ENCODE results near the gene HCAR3. TPM values are rescaled to one million over a fixed set of nuclear protein-coding genes. Genes with fewer than 3 reads are reported as not detected.

Gene HCAR3
- total RNA-seq, 1 experiment from 2014 or later = not detected

DNA sequence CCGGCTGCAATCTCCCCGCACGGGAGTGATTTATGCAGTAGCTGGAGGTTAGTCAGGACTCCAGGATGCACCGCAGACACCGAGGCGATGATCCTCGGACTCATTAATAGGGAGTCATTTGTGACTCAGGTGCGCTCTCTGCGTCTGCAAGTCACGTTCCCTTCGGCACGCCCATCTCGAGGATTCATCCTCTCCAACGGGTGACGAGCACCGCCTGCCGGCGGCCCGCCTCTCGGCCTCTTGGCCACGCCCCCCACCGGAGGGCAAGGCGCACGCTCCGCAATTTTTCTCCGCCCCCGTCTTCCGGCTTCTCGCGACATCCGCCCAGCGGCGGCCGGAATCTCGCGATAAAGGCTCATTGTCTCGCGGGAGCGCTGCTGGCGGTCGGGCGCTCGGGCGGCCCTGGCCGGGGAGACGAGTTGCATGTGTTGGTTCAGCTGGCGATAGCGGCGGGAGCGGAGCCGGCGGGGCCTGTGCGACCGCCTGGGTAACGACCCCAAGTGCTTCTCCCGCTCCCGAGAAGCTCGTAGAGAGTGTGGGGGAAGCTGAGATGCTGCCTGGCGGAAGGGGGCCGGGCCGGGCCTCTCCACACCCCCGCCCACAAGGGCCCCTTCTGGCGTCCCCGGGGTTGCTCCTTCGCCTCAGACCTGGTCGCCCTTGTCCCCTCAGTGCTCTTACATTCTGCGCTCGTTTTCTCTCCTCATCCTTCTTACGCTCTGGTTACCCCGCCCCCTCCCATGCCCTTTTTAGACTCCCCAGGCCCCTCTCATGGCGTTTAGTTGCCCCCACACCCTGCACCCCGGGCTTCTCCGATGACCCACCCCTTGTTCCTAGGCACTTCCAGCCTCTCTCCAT lies 36.1 kb upstream of the HCAR3 start, which contains the start of gene DENR (continued):
- TF ChIP-seq, protein P1, sequence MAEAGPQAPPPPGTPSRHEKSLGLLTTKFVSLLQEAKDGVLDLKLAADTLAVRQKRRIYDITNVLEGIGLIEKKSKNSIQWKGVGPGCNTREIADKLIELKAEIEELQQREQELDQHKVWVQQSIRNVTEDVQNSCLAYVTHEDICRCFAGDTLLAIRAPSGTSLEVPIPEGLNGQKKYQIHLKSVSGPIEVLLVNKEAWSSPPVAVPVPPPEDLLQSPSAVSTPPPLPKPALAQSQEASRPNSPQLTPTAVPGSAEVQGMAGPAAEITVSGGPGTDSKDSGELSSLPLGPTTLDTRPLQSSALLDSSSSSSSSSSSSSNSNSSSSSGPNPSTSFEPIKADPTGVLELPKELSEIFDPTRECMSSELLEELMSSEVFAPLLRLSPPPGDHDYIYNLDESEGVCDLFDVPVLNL (CRISPR knock-in tag; IDR thresholded peaks at IDR 0.05; ENCODE audit: borderline replicate concordance, low read depth) = no peak
- TF ChIP-seq, protein P2, sequence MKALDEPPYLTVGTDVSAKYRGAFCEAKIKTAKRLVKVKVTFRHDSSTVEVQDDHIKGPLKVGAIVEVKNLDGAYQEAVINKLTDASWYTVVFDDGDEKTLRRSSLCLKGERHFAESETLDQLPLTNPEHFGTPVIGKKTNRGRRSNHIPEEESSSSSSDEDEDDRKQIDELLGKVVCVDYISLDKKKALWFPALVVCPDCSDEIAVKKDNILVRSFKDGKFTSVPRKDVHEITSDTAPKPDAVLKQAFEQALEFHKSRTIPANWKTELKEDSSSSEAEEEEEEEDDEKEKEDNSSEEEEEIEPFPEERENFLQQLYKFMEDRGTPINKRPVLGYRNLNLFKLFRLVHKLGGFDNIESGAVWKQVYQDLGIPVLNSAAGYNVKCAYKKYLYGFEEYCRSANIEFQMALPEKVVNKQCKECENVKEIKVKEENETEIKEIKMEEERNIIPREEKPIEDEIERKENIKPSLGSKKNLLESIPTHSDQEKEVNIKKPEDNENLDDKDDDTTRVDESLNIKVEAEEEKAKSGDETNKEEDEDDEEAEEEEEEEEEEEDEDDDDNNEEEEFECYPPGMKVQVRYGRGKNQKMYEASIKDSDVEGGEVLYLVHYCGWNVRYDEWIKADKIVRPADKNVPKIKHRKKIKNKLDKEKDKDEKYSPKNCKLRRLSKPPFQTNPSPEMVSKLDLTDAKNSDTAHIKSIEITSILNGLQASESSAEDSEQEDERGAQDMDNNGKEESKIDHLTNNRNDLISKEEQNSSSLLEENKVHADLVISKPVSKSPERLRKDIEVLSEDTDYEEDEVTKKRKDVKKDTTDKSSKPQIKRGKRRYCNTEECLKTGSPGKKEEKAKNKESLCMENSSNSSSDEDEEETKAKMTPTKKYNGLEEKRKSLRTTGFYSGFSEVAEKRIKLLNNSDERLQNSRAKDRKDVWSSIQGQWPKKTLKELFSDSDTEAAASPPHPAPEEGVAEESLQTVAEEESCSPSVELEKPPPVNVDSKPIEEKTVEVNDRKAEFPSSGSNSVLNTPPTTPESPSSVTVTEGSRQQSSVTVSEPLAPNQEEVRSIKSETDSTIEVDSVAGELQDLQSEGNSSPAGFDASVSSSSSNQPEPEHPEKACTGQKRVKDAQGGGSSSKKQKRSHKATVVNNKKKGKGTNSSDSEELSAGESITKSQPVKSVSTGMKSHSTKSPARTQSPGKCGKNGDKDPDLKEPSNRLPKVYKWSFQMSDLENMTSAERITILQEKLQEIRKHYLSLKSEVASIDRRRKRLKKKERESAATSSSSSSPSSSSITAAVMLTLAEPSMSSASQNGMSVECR (CRISPR knock-in tag; IDR thresholded peaks at IDR 0.05; ENCODE audit: borderline replicate concordance) = peak; percentile 80; the same call in 1 of the 2 replicates
- no peak for TF ChIP-seq ZNF671 (CRISPR knock-in tag; IDR thresholded peaks at IDR 0.05)
- TF ChIP-seq NFYB (CRISPR knock-in tag; conservative IDR thresholded peaks at IDR 0.05; ENCODE audit: low read depth) = no peak
- TF ChIP-seq, protein P3, sequence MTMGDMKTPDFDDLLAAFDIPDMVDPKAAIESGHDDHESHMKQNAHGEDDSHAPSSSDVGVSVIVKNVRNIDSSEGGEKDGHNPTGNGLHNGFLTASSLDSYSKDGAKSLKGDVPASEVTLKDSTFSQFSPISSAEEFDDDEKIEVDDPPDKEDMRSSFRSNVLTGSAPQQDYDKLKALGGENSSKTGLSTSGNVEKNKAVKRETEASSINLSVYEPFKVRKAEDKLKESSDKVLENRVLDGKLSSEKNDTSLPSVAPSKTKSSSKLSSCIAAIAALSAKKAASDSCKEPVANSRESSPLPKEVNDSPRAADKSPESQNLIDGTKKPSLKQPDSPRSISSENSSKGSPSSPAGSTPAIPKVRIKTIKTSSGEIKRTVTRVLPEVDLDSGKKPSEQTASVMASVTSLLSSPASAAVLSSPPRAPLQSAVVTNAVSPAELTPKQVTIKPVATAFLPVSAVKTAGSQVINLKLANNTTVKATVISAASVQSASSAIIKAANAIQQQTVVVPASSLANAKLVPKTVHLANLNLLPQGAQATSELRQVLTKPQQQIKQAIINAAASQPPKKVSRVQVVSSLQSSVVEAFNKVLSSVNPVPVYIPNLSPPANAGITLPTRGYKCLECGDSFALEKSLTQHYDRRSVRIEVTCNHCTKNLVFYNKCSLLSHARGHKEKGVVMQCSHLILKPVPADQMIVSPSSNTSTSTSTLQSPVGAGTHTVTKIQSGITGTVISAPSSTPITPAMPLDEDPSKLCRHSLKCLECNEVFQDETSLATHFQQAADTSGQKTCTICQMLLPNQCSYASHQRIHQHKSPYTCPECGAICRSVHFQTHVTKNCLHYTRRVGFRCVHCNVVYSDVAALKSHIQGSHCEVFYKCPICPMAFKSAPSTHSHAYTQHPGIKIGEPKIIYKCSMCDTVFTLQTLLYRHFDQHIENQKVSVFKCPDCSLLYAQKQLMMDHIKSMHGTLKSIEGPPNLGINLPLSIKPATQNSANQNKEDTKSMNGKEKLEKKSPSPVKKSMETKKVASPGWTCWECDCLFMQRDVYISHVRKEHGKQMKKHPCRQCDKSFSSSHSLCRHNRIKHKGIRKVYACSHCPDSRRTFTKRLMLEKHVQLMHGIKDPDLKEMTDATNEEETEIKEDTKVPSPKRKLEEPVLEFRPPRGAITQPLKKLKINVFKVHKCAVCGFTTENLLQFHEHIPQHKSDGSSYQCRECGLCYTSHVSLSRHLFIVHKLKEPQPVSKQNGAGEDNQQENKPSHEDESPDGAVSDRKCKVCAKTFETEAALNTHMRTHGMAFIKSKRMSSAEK (CRISPR knock-in tag; IDR thresholded peaks at IDR 0.05; ENCODE audit: borderline replicate concordance) = no peak
- 0 out of 2 replicates have a peak, but pooled peaks have one; percentile 12 for TF ChIP-seq HMGA2 (CRISPR knock-in tag; IDR thresholded peaks at IDR 0.05)
- TF ChIP-seq, protein P4, sequence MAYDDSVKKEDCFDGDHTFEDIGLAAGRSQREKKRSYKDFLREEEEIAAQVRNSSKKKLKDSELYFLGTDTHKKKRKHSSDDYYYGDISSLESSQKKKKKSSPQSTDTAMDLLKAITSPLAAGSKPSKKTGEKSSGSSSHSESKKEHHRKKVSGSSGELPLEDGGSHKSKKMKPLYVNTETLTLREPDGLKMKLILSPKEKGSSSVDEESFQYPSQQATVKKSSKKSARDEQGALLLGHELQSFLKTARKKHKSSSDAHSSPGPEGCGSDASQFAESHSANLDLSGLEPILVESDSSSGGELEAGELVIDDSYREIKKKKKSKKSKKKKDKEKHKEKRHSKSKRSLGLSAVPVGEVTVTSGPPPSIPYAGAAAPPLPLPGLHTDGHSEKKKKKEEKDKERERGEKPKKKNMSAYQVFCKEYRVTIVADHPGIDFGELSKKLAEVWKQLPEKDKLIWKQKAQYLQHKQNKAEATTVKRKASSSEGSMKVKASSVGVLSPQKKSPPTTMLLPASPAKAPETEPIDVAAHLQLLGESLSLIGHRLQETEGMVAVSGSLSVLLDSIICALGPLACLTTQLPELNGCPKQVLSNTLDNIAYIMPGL (CRISPR knock-in tag; IDR thresholded peaks at IDR 0.05) = peak; percentile 74; the same call in 1 of the 2 replicates
- TF ChIP-seq JAZF1 (CRISPR knock-in tag; IDR thresholded peaks at IDR 0.05) = no peak
- no peak for TF ChIP-seq ZNF317 (CRISPR knock-in tag; IDR thresholded peaks at IDR 0.05; ENCODE audit: borderline replicate concordance, low read depth)
- peak; percentile 53; the same call in 1 of the 2 replicates for TF ChIP-seq FOXK1 (CRISPR knock-in tag; IDR thresholded peaks at IDR 0.05)
- no peak for TF ChIP-seq NR2C2 (CRISPR knock-in tag; IDR thresholded peaks at IDR 0.05)
- TF ChIP-seq, protein P5, sequence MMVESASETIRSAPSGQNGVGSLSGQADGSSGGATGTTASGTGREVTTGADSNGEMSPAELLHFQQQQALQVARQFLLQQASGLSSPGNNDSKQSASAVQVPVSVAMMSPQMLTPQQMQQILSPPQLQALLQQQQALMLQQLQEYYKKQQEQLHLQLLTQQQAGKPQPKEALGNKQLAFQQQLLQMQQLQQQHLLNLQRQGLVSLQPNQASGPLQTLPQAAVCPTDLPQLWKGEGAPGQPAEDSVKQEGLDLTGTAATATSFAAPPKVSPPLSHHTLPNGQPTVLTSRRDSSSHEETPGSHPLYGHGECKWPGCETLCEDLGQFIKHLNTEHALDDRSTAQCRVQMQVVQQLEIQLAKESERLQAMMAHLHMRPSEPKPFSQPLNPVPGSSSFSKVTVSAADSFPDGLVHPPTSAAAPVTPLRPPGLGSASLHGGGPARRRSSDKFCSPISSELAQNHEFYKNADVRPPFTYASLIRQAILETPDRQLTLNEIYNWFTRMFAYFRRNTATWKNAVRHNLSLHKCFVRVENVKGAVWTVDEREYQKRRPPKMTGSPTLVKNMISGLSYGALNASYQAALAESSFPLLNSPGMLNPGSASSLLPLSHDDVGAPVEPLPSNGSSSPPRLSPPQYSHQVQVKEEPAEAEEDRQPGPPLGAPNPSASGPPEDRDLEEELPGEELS (CRISPR knock-in tag; IDR thresholded peaks at IDR 0.05) = 0 out of 2 replicates have a peak, but pooled peaks have one; percentile 36
- no peak; the same call in 1 of the 2 replicates for TF ChIP-seq CREM (CRISPR knock-in tag; IDR thresholded peaks at IDR 0.05)
- TF ChIP-seq, protein P6, sequence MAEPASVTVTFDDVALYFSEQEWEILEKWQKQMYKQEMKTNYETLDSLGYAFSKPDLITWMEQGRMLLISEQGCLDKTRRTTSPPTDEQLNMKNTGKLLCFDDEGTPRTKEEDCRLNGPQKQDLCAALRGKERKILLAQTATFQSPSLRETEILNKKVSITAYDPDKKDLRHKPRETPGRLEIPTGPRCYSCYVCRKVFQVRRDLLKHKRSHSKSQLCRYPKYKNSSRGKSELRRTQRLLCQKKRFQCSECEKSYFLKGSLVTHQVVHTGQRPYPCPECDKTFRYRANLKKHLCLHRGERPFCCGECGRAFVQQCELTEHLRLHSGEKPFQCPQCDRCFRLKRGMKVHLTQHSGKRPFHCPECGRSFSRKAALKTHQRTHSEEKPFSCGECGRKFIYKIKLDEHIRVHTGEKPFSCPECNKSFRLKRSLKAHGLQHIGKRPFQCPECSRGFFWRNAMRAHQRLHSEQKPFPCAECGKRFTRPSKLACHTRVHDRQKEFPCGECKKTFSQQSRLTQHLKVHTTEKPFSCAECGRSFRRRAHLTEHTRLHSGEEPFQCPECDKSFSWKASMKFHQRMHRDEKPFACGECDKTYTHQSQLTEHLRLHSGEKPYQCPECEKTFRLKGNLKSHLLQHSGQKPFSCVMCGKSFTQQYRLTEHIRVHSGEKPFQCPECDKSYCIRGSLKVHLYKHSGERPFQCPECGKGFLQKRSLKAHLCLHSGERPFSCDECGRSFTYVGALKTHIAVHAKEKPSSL (CRISPR knock-in tag; conservative IDR thresholded peaks at IDR 0.05) = no peak
- TF ChIP-seq ZNF232 (CRISPR knock-in tag; IDR thresholded peaks at IDR 0.05) = 0 out of 2 replicates have a peak, but pooled peaks have one; percentile 41
- TF ChIP-seq CBFB (CRISPR knock-in tag; IDR thresholded peaks at IDR 0.05; ENCODE audit: low read depth) = no peak
- TF ChIP-seq, protein P7, sequence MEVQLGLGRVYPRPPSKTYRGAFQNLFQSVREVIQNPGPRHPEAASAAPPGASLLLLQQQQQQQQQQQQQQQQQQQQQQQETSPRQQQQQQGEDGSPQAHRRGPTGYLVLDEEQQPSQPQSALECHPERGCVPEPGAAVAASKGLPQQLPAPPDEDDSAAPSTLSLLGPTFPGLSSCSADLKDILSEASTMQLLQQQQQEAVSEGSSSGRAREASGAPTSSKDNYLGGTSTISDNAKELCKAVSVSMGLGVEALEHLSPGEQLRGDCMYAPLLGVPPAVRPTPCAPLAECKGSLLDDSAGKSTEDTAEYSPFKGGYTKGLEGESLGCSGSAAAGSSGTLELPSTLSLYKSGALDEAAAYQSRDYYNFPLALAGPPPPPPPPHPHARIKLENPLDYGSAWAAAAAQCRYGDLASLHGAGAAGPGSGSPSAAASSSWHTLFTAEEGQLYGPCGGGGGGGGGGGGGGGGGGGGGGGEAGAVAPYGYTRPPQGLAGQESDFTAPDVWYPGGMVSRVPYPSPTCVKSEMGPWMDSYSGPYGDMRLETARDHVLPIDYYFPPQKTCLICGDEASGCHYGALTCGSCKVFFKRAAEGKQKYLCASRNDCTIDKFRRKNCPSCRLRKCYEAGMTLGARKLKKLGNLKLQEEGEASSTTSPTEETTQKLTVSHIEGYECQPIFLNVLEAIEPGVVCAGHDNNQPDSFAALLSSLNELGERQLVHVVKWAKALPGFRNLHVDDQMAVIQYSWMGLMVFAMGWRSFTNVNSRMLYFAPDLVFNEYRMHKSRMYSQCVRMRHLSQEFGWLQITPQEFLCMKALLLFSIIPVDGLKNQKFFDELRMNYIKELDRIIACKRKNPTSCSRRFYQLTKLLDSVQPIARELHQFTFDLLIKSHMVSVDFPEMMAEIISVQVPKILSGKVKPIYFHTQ (CRISPR knock-in tag; IDR thresholded peaks at IDR 0.05) = no peak
- no peak for TF ChIP-seq RORB (CRISPR knock-in tag; IDR thresholded peaks at IDR 0.05)

All from WTC11 (cell line).